DMS153 (cell line): ENCODE data around the gene PCDHGC5.

Experiments used
- DNase-seq: peaks from one replicate; lab custom pipeline; 2025; lab: John Stamatoyannopoulos, UW

Gene PCDHGC5

DNA sequence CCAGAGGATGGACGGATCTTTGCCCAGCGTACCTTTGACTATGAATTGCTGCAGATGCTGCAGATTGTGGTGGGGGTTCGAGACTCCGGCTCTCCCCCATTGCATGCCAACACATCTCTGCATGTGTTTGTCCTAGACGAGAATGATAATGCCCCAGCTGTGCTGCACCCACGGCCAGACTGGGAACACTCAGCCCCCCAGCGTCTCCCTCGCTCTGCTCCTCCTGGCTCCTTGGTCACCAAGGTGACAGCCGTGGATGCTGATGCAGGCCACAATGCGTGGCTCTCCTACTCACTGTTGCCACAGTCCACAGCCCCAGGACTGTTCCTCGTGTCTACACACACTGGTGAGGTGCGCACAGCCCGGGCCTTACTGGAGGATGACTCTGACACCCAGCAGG lies 1.9 kb downstream of the PCDHGC5 start:
- DNase-seq: no peak

DNA sequence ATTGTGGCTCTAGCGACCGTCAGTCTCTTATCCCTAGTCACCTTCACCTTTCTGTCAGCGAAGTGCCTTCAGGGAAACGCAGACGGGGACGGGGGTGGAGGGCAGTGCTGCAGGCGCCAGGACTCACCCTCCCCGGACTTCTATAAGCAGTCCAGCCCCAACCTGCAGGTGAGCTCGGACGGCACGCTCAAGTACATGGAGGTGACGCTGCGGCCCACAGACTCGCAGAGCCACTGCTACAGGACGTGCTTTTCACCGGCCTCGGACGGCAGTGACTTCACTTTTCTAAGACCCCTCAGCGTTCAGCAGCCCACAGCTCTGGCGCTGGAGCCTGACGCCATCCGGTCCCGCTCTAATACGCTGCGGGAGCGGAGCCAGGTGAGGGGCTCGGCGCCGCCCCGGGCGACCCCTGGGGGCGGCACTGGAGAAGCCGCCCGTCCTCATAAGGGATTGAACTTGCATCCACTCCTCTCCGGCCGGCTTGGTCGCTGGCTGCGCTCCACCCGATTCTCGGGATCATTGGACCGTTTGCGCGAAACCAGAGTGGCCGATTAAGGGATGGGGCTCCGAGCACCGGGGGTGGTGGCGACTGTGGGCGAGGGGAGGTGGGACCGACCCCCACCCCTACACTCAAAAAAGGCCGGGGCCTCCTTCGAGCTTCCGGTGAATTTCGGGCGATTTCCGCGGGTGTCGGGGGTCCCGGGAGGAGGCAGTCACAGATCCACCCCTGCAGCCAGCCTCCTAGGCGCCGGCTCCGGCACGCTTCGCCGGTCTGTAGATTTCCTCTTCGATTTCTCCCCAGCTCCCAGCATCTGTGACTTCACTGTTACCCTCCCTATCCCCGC lies 2.7 kb downstream of the PCDHGC5 start:
- DNase-seq: no peak

DNA sequence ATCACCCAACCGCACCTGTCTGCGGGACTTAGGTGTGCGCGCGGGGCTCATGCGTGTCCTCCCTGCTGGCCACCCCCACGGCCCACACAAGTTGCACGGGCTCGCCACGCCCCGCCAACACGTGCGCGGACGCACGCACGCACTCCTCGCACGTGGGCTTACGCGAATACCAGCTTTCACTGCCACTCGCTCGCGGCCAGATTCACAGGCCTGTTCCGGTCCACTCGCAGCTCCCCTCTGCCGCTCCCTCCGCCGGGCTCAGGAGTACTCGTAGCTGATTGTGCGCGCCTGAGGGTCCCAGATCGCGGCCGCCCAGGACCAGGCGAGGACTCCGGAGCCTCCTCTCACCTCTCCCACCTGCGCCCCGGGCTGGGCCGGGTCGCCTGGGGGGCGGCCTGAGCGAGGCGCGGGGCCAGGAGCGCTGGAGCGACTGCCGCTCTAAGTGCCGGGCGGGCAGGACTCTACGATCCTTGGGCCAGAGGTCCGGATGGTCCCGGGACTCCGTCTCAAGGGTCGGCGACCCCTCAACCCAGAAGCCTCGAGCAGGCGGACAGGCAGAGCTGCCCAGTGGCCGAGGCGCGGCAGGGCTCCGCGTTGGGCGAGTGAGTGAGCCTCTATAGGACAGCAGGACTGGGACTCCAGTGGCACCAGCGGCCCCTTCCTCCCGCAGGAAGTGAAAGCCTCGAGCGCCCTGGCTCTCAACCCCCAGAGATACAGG lies 3.4 kb downstream of the PCDHGC5 start:
- DNase-seq: no peak

GRCh38 chr5:141493500-141494422 lies 4.9 kb downstream of the PCDHGC5 start:
- no peak for DNase-seq

GRCh38 chr5:141494761-141495452 lies 6.0 kb downstream of the PCDHGC5 start:
- DNase-seq: no peak

GRCh38 chr5:141495453-141495811 lies 6.6 kb downstream of the PCDHGC5 start:
- no peak for DNase-seq

GRCh38 chr5:141496038-141496437 lies 7.2 kb downstream of the PCDHGC5 start:
- no peak for DNase-seq

DNA sequence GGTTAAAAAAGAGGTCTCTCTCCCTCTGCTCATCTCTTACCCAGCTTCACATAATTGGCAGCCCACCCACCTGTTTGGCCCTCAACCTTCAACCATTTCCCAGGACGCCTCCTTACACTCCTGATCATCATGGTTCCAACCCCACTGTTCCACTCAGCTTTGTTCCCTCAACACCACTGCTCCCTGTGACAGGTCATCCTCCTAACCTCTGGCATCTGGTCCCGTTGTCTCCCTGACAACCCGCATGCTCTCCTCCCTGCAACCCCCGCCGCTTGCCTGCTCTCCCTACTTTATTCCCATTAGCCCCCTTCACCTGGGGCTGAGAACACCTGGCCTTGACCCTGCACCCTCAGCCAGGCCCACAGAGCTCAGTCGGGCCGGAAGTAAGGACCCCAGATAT lies 12.9 kb downstream of the PCDHGC5 start:
- DNase-seq: no peak

DNA sequence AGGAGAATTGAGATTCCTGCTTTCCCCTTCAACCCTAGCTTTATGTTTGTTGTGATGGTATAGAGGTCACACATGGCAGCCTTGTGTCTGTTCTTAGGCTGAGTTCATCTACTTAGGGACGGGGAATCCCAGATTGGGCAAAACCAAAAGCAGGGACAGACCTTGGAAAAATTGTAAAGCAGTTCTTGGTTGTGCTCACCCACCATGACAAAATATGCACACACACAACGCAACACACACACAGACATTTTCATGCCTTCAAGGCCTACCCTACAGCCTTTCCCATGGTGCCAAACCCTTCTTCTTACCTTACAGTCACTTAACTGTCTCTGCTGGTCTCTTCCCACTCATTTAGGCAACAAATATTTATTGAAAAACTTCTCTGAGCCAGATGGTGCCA lies 14.8 kb downstream of the PCDHGC5 start:
- no peak for DNase-seq

DNA sequence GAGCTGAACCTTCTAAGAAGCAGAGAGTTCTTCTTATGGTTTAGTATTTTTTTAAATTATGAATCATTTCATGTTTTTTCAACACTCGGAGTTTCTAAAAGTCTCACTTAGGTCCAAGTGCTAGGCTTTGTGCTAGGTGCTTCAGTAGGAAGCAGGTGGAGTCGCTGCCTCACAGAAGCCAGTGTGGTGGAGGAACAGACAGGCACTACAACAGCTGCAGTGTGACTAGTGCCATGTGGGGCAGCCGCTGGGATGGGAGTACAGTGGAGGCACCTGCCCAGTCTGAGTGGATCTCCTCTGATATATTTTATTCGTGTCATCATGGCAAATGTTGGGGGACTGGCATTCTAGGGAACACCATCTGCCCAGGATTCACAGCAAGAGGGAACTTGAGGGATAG lies 15.3 kb downstream of the PCDHGC5 start:
- no peak for DNase-seq

DNA sequence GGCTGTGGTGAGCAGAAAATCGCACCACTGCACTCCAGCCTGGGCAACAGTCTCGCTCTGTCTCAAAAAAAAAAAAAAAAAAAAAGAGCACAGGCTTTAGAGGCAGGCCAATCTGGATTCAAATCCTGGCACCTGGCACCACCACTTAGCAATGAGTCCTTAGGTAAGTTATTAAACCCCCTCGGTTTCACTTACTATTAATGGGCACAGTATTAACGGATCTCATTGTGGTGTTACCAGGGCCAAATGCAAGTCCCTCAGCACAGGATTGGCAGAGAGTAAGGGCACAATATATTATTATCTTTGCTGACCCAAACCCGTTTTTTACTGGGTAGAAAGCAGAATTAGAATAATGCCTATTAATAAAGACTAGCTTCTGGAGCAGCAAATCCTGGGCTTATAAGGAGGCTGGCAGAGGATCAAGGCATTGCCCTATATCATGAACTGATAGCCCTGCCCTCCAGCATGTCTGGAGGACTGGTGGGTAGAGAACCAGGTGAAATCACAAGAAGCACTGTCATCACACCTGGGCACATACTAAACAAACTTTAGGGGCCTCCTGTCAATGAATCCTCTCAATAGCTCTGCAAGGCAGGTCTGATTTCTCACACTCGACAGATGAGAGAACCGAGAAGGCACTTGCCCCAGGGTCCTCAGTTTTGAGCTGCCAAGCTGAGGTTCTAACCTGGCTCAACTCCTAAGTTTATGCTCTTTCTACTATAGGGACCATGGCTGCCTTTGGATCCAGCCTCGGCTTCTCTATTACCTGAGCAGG lies 17.7 kb downstream of the PCDHGC5 start:
- DNase-seq: no peak

DNA sequence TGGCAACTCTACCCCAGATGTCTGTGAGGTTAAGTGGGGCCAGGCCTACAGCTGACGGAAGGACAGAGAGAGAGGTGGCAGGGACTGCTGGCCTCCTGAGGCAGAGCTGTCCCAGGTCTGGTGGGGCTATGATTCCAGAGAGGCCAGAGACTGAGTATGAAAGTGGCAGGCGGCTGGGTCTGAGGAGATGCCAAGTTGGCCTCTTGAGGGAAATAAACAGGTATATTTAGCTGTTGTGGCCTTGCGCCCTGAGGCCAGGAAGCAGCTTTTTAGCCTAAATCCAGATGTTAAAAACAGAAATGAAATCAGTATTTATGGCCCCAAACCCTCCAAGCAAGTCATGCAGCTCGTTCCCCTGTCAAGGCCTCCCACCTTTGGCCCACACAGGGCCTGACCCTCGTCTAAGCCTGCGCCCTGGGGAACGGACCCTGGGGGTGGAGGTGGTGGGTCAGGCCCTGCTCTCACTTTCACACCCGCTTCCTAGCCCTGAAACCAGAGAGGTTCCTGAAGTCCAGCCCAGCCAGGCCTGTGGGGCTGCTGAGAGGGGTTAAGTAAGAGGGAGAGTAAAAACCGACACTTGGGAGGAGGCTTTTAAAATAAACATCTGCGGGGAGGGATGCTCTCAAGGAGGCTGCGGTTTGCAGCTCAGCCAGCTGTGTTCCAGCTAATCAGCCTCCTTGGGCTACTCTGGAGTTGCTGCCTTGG lies 18.7 kb downstream of the PCDHGC5 start:
- no peak for DNase-seq

DNA sequence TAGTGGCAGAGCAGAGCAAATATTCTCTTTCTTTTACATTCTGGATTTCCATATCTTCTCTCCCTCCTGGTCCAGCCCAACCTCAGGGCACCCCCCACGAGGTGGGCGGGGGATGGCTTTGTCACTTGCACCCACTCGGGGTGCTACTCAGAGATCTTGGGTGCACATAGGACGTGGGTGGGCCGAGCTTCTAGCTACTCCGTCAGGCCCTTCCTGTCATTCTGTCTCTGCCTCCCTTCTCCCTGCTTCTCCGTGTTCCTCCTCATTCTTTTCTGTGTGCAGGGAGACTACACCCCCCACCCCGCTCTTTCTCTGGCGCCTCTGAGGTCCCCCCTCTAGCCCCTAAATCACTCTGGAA lies 19.5 kb downstream of the PCDHGC5 start:
- no peak for DNase-seq

- DNase-seq: no peak
These were observed 20.1 kb downstream of the PCDHGC5 start for GRCh38 chr5:141508798-141509611.

DNA sequence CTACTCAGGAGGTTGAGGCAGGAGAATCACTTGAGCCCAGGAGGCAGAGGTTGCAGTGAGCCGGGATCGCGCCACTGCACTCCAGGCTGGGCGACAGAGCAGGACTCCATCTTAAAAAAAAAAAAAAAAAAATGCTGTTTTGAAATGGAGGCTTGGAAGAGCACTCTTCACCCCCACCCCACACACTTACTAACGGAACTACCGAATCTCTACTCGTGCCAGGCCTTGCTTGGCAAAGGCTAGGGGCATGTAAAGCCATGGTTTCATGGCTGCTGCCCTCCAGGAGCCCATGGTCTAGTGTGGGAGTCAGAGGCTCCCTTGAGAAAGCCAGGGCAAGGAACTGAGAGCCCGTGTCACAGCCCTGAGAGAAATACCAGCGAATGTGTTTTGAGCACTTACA lies 21.3 kb downstream of the PCDHGC5 start:
- DNase-seq: no peak

DNA sequence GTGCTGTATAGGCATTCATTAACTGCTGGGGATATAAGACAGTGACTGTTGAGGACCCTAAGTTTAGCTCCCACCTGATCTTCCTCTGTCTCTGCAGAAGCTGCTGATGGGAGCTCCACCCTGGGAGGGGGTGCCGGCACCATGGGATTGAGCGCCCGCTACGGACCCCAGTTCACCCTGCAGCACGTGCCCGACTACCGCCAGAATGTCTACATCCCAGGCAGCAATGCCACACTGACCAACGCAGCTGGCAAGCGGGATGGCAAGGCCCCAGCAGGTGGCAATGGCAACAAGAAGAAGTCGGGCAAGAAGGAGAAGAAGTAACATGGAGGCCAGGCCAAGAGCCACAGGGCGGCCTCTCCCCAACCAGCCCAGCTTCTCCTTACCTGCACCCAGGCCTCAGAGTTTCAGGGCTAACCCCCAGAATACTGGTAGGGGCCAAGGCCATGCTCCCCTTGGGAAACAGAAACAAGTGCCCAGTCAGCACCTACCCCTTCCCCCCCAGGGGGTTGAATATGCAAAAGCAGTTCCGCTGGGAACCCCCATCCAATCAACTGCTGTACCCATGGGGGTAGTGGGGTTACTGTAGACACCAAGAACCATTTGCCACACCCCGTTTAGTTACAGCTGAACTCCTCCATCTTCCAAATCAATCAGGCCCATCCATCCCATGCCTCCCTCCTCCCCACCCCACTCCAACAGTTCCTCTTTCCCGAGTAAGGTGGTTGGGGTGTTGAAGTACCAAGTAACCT lies 22.1 kb downstream of the PCDHGC5 start:
- DNase-seq: no peak

GRCh38 chr5:141511771-141512325 lies 23.0 kb downstream of the PCDHGC5 start:
- no peak for DNase-seq

DNA sequence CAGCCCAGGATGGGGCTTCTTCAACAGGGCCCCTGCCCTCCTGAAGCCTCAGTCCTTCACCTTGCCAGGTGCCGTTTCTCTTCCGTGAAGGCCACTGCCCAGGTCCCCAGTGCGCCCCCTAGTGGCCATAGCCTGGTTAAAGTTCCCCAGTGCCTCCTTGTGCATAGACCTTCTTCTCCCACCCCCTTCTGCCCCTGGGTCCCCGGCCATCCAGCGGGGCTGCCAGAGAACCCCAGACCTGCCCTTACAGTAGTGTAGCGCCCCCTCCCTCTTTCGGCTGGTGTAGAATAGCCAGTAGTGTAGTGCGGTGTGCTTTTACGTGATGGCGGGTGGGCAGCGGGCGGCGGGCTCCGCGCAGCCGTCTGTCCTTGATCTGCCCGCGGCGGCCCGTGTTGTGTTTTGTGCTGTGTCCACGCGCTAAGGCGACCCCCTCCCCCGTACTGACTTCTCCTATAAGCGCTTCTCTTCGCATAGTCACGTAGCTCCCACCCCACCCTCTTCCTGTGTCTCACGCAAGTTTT lies 23.6 kb downstream of the PCDHGC5 start:
- DNase-seq: peak; percentile 35
